SK-N-SH treated with all-trans-retinoic acid at 6 μM for 48 hours (cell line): ENCODE data around the gene SLC50A1.

Experiments
- CSRNP3 ChIP-seq: fragments of 250-450 bp; sonication (Bioruptor Pico); IDR thresholded peaks from 2 replicates; pipeline ENCODE4 v1.5.1; 2021; ENCODE audit warnings: mild to moderate bottlenecking, moderate library complexity
- RARB ChIP-seq: fragments of 250-450 bp; sonication (Bioruptor Pico); IDR thresholded peaks from 2 replicates; pipeline ENCODE4 v1.8.0; 2021; ENCODE audit warnings: mild to moderate bottlenecking, moderate library complexity

GRCh38 chr1:155094622-155094948 lies 41.1 kb upstream of the SLC50A1 start:
- no peak for TF ChIP-seq RARB (CRISPR knock-in tag)
- no peak for TF ChIP-seq CSRNP3 (CRISPR knock-in tag)
